MM.1S (cell line): ENCODE results near the gene LATS1.

Source experiments
- DNase-seq: peaks from one replicate; pipeline ENCODE4 v3.0.0-alpha.2; 2015
- H2AFZ ChIP-seq: fragments of 300-600 bp; sonication (generic); 2 replicates; pipeline ENCODE4 v1.6.0; 2016; ENCODE audit warnings: antibody characterized with exemption, low read length
- H3F3A ChIP-seq: fragments of 300-600 bp; sonication (generic); 2 replicates; pipeline ENCODE4 v1.6.1; 2016; ENCODE audit warnings: mild to moderate bottlenecking, antibody characterized with exemption, low read length, moderate library complexity, mixed read lengths; ENCODE audit not compliant: insufficient read depth
- H3K27ac ChIP-seq: fragments of 300-600 bp; sonication (generic); 2 replicates; pipeline ENCODE4 v1.5.1; 2016; ENCODE audit warnings: mild to moderate bottlenecking, low read length
- H3K27me3 ChIP-seq: fragments of 300-600 bp; sonication (generic); replicated peaks from 2 replicates; pipeline ENCODE4 v1.6.0; 2016; ENCODE audit warnings: low read length; ENCODE audit not compliant: insufficient read depth
- H3K36me3 ChIP-seq: fragments of 300-600 bp; sonication (generic); replicated peaks from 2 replicates; pipeline ENCODE4 v1.6.1; 2016; ENCODE audit warnings: mild to moderate bottlenecking, low read length, mixed read lengths; ENCODE audit not compliant: insufficient read depth
- H3K4me1 ChIP-seq: fragments of 300-600 bp; sonication (generic); 2 replicates; pipeline ENCODE4 v1.6.1; 2016; ENCODE audit warnings: low read length, mixed read lengths
- H3K4me2 ChIP-seq: fragments of 300-600 bp; sonication (generic); 2 replicates; pipeline ENCODE4 v1.6.0; 2016; ENCODE audit warnings: low read depth, low read length
- H3K4me3 ChIP-seq: fragments of 300-600 bp; sonication (generic); 2 replicates; pipeline ENCODE4 v1.5.1; 2016; ENCODE audit warnings: low read length, mixed read lengths
- H3K79me2 ChIP-seq: fragments of 300-600 bp; sonication (generic); 2 replicates; pipeline ENCODE4 v1.6.1; 2016; ENCODE audit warnings: mixed run types, low read length, mixed read lengths
- H3K9ac ChIP-seq: fragments of 300-600 bp; sonication (generic); 2 replicates; pipeline ENCODE4 v1.6.1; 2016; ENCODE audit warnings: low read length, mixed read lengths
- H3K9me2 ChIP-seq: fragments of 300-600 bp; sonication (generic); replicated peaks from 2 replicates; pipeline ENCODE4 v1.6.1; 2016; ENCODE audit warnings: mild to moderate bottlenecking, low read length, mixed read lengths; ENCODE audit not compliant: insufficient read depth
- H3K9me3 ChIP-seq: fragments of 300-600 bp; sonication (generic); replicated peaks from 2 replicates; pipeline ENCODE4 v1.6.1; 2016; ENCODE audit warnings: mild to moderate bottlenecking, low read length, mixed read lengths; ENCODE audit not compliant: insufficient read depth
- H4K20me1 ChIP-seq: fragments of 300-600 bp; sonication (generic); 2 replicates; pipeline ENCODE4 v1.6.1; 2016; ENCODE audit warnings: mild to moderate bottlenecking, low read length, moderate library complexity, mixed read lengths; ENCODE audit not compliant: insufficient read depth
- EZH2 ChIP-seq: fragments of 300-600 bp; sonication (generic); optimal IDR thresholded peaks from 2 replicates; pipeline ENCODE3; 2017; ENCODE audit warnings: low read depth, mild to moderate bottlenecking, antibody characterized with exemption, low read length, mixed read lengths
- EZH2phosphoT487 ChIP-seq: fragments of 300-600 bp; sonication (generic); IDR thresholded peaks from 2 replicates; pipeline ENCODE4 v1.6.1; 2018; ENCODE audit warnings: antibody characterized with exemption, low read length
- TF ChIP-seq, protein P1 (sequence below): fragments of 300-600 bp; sonication (generic); IDR thresholded peaks from 2 replicates; pipeline ENCODE4 v1.5.1; 2016; ENCODE audit warnings: antibody characterized with exemption, low read length, mixed read lengths

Gene LATS1

DNA sequence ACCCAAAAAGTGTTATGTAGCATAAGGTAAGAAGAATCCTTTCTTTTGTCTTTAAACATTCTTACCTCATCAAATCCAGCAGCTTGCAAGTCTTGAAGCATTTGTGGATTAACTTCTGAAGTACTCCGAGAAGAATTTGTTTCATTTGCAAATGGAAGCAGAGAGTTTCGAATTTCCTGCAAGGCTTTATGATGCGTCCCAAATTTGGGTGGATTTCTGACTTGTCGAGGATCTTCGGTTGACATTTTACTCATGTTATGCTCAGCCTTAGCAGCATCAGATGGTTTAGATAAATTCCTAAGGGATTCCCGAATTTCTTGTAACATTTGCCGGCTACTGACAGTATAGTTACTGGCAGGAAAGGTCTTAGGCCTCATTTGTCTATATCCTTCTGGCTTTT, 16.2 kb downstream of the LATS1 start:
- Histone ChIP-seq H3K36me3 (no peaks in the 10 kb centered on the region), H3K27me3 (no peaks in the 10 kb centered on the region), H3K4me2 (no peak overlapping the region), H3K9ac (no peak overlapping the region), H3K9me2 (no peaks in the 10 kb centered on the region), H3K27ac (no peak overlapping the region), H3F3A (no peaks in the 10 kb centered on the region), H3K79me2 (peaks cover 75% of the 10 kb centered on the region), H3K9me3 (no peaks in the 10 kb centered on the region), H3K4me3 (no peak overlapping the region), H4K20me1 (no peaks in the 10 kb centered on the region), H2AFZ (no peak overlapping the region), H3K4me1 (no peaks in the 10 kb centered on the region)
- no peak for DNase-seq
- TF ChIP-seq EZH2 (no peak), EZH2phosphoT487 (no peak)
- TF ChIP-seq, protein P1, sequence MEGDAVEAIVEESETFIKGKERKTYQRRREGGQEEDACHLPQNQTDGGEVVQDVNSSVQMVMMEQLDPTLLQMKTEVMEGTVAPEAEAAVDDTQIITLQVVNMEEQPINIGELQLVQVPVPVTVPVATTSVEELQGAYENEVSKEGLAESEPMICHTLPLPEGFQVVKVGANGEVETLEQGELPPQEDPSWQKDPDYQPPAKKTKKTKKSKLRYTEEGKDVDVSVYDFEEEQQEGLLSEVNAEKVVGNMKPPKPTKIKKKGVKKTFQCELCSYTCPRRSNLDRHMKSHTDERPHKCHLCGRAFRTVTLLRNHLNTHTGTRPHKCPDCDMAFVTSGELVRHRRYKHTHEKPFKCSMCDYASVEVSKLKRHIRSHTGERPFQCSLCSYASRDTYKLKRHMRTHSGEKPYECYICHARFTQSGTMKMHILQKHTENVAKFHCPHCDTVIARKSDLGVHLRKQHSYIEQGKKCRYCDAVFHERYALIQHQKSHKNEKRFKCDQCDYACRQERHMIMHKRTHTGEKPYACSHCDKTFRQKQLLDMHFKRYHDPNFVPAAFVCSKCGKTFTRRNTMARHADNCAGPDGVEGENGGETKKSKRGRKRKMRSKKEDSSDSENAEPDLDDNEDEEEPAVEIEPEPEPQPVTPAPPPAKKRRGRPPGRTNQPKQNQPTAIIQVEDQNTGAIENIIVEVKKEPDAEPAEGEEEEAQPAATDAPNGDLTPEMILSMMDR: no peak

- Histone ChIP-seq H3K9ac (no peak overlapping the region), H3K4me3 (no peak overlapping the region), H3K9me2 (no peaks in the 10 kb centered on the region), H3K27ac (no peak overlapping the region), H3K27me3 (no peaks in the 10 kb centered on the region), H3K4me1 (no peaks in the 10 kb centered on the region), H3K9me3 (no peaks in the 10 kb centered on the region), H3K36me3 (no peaks in the 10 kb centered on the region), H4K20me1 (no peaks in the 10 kb centered on the region), H3K79me2 (peaks cover 59% of the 10 kb centered on the region), H2AFZ (no peak overlapping the region), H3F3A (no peaks in the 10 kb centered on the region), H3K4me2 (no peak overlapping the region)
- TF ChIP-seq EZH2: no peak
- TF ChIP-seq, protein P1: no peak
- no peak for TF ChIP-seq EZH2phosphoT487
- DNase-seq: no peak
Observed at GRCh38 chr6:149699150-149699549, 18.8 kb downstream of the LATS1 start.

DNA sequence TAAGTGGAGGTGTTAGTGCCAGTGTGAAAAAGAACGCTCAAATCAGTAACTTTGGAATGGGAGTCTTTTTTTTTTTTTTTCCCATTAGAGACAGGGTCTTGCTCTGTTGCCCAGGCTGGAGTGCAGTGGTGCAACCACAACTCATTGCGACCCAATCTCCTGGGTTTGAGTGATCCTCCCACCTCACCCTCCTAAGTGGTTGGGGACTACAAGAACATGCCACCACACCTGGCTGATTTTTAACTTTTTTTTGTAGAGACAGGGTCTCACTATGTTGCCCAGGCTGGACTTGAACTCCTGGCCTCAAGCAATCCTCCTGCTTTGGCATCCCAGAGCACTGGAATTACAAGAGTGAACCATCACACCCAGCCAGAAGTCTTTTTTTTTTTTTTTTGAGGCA, 19.7 kb downstream of the LATS1 start:
- Histone ChIP-seq H3K9me2 (no peaks in the 10 kb centered on the region), H3K36me3 (no peaks in the 10 kb centered on the region), H2AFZ (no peak overlapping the region), H3F3A (no peaks in the 10 kb centered on the region), H3K27ac (no peak overlapping the region), H3K9ac (no peak overlapping the region), H4K20me1 (no peaks in the 10 kb centered on the region), H3K9me3 (no peaks in the 10 kb centered on the region), H3K79me2 (peaks cover 51% of the 10 kb centered on the region), H3K4me1 (no peaks in the 10 kb centered on the region), H3K27me3 (no peaks in the 10 kb centered on the region), H3K4me3 (no peak overlapping the region), H3K4me2 (no peak overlapping the region)
- no peak for TF ChIP-seq EZH2phosphoT487
- TF ChIP-seq, protein P1: no peak
- TF ChIP-seq EZH2: no peak
- no peak for DNase-seq
